HEK293 (cell line): ENCODE measurements around the gene CCDC88C.

Experiments used
- CTCF ChIA-PET: fragments of 350-600 bp; formaldehyde crosslinking; extraction: SDS; loops from one replicate; lab custom pipeline; 2021; ENCODE audit warnings: antibody characterized with exemption; lab: Yijun Ruan, JAX
- POLR2A ChIA-PET: fragments of 300-600 bp; formaldehyde crosslinking; extraction: SDS; loops from one replicate; lab custom pipeline; 2020; ENCODE audit warnings: antibody characterized with exemption, inconsistent platforms; lab: Yijun Ruan, JAX
- H3K27ac ChIP-seq: fragments of 200-500 bp; sonication (Bioruptor generic); 2 replicates; pipeline ENCODE4 v1.5.1; 2014; ENCODE audit warnings: low read depth, low read length, control low read depth, inconsistent platforms; ENCODE audit errors: extremely low read depth
- H3K36me3 ChIP-seq, 2 experiments: fragments of 200-500 bp in 1 of 2; sonication (Bioruptor generic) in 1 of 2; 1 replicate in 1 of 2; 2 replicates in 1 of 2; pipeline ENCODE4 v1.5.1; 2014 to 2017; ENCODE audit warnings: inconsistent platforms in 2 of 2, low read length in 2 of 2; ENCODE audit not compliant: control insufficient read depth in 2 of 2, insufficient read depth in 1 of 2
- H3K4me1 ChIP-seq: fragments of 200-500 bp; sonication (Bioruptor generic); 2 replicates; pipeline ENCODE4 v1.5.1; 2014; ENCODE audit warnings: mild to moderate bottlenecking, low read length, inconsistent platforms; ENCODE audit not compliant: control insufficient read depth, insufficient read depth
- H3K4me3 ChIP-seq: 2 replicates; pipeline ENCODE4 v1.5.1; 2011; ENCODE audit warnings: low read depth, mild to moderate bottlenecking, control low read depth, low read length, moderate library complexity
- H3K9me3 ChIP-seq: fragments of 200-500 bp; sonication (Bioruptor generic); 2 replicates; pipeline ENCODE4 v1.5.1; 2014; ENCODE audit warnings: low read depth, low read length, inconsistent platforms; ENCODE audit not compliant: control insufficient read depth, insufficient read depth
- CTCF ChIP-seq: fragments of 450-650 bp; formaldehyde crosslinking; IDR thresholded peaks from 2 replicates; pipeline ENCODE4 v1.5.1; 2016; ENCODE audit warnings: missing biosample characterization, missing genetic modification characterization
- EGR2 ChIP-seq: fragments of 450-650 bp; formaldehyde crosslinking; IDR thresholded peaks from 2 replicates; pipeline ENCODE4 v1.5.1; 2016; ENCODE audit warnings: low read depth, missing biosample characterization, missing genetic modification characterization
- HOXA7 ChIP-seq: sonication (generic); formaldehyde crosslinking; IDR thresholded peaks from 2 replicates; pipeline ENCODE4 v1.8.1; 2022; ENCODE audit warnings: missing genetic modification reagents, borderline replicate concordance
- PATZ1 ChIP-seq: fragments of 450-650 bp; formaldehyde crosslinking; IDR thresholded peaks from 2 replicates; pipeline ENCODE4 v1.5.1; 2016; ENCODE audit warnings: missing biosample characterization, missing genetic modification characterization
- PRDM4 ChIP-seq: fragments of 450-650 bp; formaldehyde crosslinking; IDR thresholded peaks from 2 replicates; pipeline ENCODE4 v1.5.1; 2017; ENCODE audit warnings: missing biosample characterization, missing genetic modification characterization
- SP3 ChIP-seq: fragments of 450-650 bp; formaldehyde crosslinking; IDR thresholded peaks from 2 replicates; pipeline ENCODE4 v1.5.1; 2016; ENCODE audit warnings: missing biosample characterization, missing genetic modification characterization
- TRIM28 ChIP-seq: IDR thresholded peaks from 2 replicates; pipeline ENCODE4 v1.6.1; 2011; ENCODE audit warnings: low read length, control low read depth, borderline replicate concordance
- WT1 ChIP-seq: fragments of 450-650 bp; formaldehyde crosslinking; IDR thresholded peaks from 2 replicates; pipeline ENCODE4 v1.5.1; 2016; ENCODE audit warnings: missing biosample characterization, missing genetic modification characterization
- ZFP3 ChIP-seq: fragments of 450-650 bp; formaldehyde crosslinking; IDR thresholded peaks from 2 replicates; pipeline ENCODE4 v1.5.1; 2016; ENCODE audit warnings: low read depth, missing biosample characterization, missing genetic modification characterization
- ZNF18 ChIP-seq: fragments of 450-650 bp; formaldehyde crosslinking; IDR thresholded peaks from 2 replicates; pipeline ENCODE4 v1.5.1; 2016; ENCODE audit warnings: missing biosample characterization, missing genetic modification characterization
- ZNF354C ChIP-seq: fragments of 450-650 bp; formaldehyde crosslinking; IDR thresholded peaks from 2 replicates; pipeline ENCODE4 v1.5.1; 2016; ENCODE audit warnings: missing biosample characterization, missing genetic modification characterization, low read depth, borderline replicate concordance
- ZNF488 ChIP-seq: fragments of 450-650 bp; formaldehyde crosslinking; IDR thresholded peaks from 2 replicates; pipeline ENCODE4 v1.5.1; 2016; ENCODE audit warnings: missing biosample characterization, missing genetic modification characterization
- ZNF544 ChIP-seq: fragments of 450-650 bp; formaldehyde crosslinking; IDR thresholded peaks from 2 replicates; pipeline ENCODE4 v1.5.0; 2017; ENCODE audit warnings: missing biosample characterization, missing genetic modification characterization
- ZNF610 ChIP-seq: fragments of 450-650 bp; formaldehyde crosslinking; IDR thresholded peaks from 2 replicates; pipeline ENCODE4 v1.5.1; 2016; ENCODE audit warnings: missing biosample characterization, missing genetic modification characterization, borderline replicate concordance
- ZNF621 ChIP-seq: fragments of 450-650 bp; formaldehyde crosslinking; IDR thresholded peaks from 2 replicates; pipeline ENCODE4 v1.5.1; 2017; ENCODE audit warnings: missing biosample characterization, missing genetic modification characterization
- ZNF654 ChIP-seq: fragments of 450-650 bp; formaldehyde crosslinking; IDR thresholded peaks from 2 replicates; pipeline ENCODE4 v1.5.1; 2016; ENCODE audit warnings: low read depth, missing biosample characterization, missing genetic modification characterization
- ZNF76 ChIP-seq: fragments of 450-650 bp; formaldehyde crosslinking; IDR thresholded peaks from 2 replicates; pipeline ENCODE4; 2016; ENCODE audit warnings: low read depth, missing biosample characterization, missing genetic modification characterization, borderline replicate concordance
- ZNF776 ChIP-seq: fragments of 450-650 bp; formaldehyde crosslinking; IDR thresholded peaks from 2 replicates; pipeline ENCODE4 v1.5.0; 2017; ENCODE audit warnings: missing biosample characterization, missing genetic modification characterization, borderline replicate concordance
- ZNF830 ChIP-seq: fragments of 450-650 bp; IDR thresholded peaks from 2 replicates; pipeline ENCODE4 v1.5.0; 2018; ENCODE audit warnings: missing biosample characterization, missing genetic modification characterization, low read depth, mild to moderate bottlenecking, moderate library complexity
- ZXDB ChIP-seq: fragments of 450-650 bp; formaldehyde crosslinking; IDR thresholded peaks from 2 replicates; pipeline ENCODE4 v1.5.1; 2016; ENCODE audit warnings: missing biosample characterization, missing genetic modification characterization
- TF ChIP-seq, protein P1 (sequence below): fragments of 450-650 bp; IDR thresholded peaks from 2 replicates; pipeline ENCODE4 v1.5.1; 2018; ENCODE audit warnings: missing biosample characterization, missing genetic modification characterization
- TF ChIP-seq, protein P2 (sequence below): fragments of 450-650 bp; formaldehyde crosslinking; IDR thresholded peaks from 2 replicates; pipeline ENCODE4 v1.5.1; 2016; ENCODE audit warnings: missing biosample characterization, missing genetic modification characterization

CCDC88C gene

GRCh38 chr14:91282954-91283645 lies 134.5 kb downstream of the CCDC88C start:
- no peak overlapping the region for H3K4me3 ChIP-seq
- no peak overlapping the region for H3K27ac ChIP-seq
- H3K9me3 ChIP-seq, result no peaks in the 10 kb centered on the region
- POLR2A ChIA-PET, result no interaction called here
- CTCF ChIA-PET, result interaction anchor here (0.7 to 6.3 kb wide), 2 partner anchors 107 to 843 kb away, joined by 3 to 156 read pairs; no protein-coding TSS in a partner anchor
- peaks cover 19% of the 10 kb centered on the region for H3K4me1 ChIP-seq
- TF ChIP-seq ZNF354C (tag by site-specific recombination), result no peak
- no peak for TF ChIP-seq SP3 (tag by site-specific recombination)
- no peak for TF ChIP-seq ZNF610 (tag by site-specific recombination)
- no peak for TF ChIP-seq WT1 (tag by site-specific recombination)
- TF ChIP-seq ZFP3 (tag by site-specific recombination), result no peak
- TF ChIP-seq HOXA7 (CRISPR knock-in tag), result no peak
- TF ChIP-seq ZNF621, result no peak
- TF ChIP-seq ZNF776 (tag by site-specific recombination), result no peak
- no peak for TF ChIP-seq ZXDB (tag by site-specific recombination)
- TF ChIP-seq ZNF18 (tag by site-specific recombination), result no peak
- TF ChIP-seq ZNF76 (tag by site-specific recombination), result no peak
- TF ChIP-seq ZNF488 (tag by site-specific recombination), result no peak
- H3K36me3 ChIP-seq, result peaks cover 5 to 42% of the 10 kb centered on the region in 2 experiments

GRCh38 chr14:91281346-91281745 lies 136.3 kb downstream of the CCDC88C start:
- H3K9me3 ChIP-seq, result no peaks in the 10 kb centered on the region
- H3K27ac ChIP-seq, result no peak overlapping the region
- peaks cover 5 to 50% of the 10 kb centered on the region in 2 experiments for H3K36me3 ChIP-seq
- H3K4me3 ChIP-seq, result no peak overlapping the region
- ChIA-PET POLR2A (no interaction called here), CTCF (interaction anchor here (0.8 to 1.5 kb wide), 2 partner anchors 55 to 104 kb away, joined by 3 to 6 read pairs; no protein-coding TSS in a partner anchor)
- peaks cover 19% of the 10 kb centered on the region for H3K4me1 ChIP-seq
- no peak for TF ChIP-seq PATZ1 (tag by site-specific recombination)
- TF ChIP-seq, protein P1, sequence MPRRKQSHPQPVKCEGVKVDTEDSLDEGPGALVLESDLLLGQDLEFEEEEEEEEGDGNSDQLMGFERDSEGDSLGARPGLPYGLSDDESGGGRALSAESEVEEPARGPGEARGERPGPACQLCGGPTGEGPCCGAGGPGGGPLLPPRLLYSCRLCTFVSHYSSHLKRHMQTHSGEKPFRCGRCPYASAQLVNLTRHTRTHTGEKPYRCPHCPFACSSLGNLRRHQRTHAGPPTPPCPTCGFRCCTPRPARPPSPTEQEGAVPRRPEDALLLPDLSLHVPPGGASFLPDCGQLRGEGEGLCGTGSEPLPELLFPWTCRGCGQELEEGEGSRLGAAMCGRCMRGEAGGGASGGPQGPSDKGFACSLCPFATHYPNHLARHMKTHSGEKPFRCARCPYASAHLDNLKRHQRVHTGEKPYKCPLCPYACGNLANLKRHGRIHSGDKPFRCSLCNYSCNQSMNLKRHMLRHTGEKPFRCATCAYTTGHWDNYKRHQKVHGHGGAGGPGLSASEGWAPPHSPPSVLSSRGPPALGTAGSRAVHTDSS, result no peak
- TF ChIP-seq ZNF544 (tag by site-specific recombination), result no peak
- no peak for TF ChIP-seq CTCF (tag by site-specific recombination)
- TF ChIP-seq, protein P2, sequence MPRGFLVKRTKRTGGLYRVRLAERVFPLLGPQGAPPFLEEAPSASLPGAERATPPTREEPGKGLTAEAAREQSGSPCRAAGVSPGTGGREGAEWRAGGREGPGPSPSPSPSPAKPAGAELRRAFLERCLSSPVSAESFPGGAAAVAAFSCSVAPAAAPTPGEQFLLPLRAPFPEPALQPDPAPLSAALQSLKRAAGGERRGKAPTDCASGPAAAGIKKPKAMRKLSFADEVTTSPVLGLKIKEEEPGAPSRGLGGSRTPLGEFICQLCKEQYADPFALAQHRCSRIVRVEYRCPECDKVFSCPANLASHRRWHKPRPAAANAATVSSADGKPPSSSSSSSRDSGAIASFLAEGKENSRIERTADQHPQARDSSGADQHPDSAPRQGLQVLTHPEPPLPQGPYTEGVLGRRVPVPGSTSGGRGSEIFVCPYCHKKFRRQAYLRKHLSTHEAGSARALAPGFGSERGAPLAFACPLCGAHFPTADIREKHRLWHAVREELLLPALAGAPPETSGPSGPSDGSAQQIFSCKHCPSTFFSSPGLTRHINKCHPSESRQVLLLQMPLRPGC (tag by site-specific recombination), result no peak
- TF ChIP-seq ZNF830 (tag by site-specific recombination), result no peak
- TF ChIP-seq EGR2, result no peak
- no peak for TF ChIP-seq PRDM4 (tag by site-specific recombination)
- no peak for TF ChIP-seq ZNF654 (tag by site-specific recombination)
- TF ChIP-seq TRIM28, result no peak
